Bladder microvascular endothelial cell (primary cell): ENCODE measurements around the gene LRRTM1. TPM values are rescaled to one million over a fixed set of nuclear protein-coding genes. Genes with fewer than 3 reads are reported as not detected.

ENCODE experiments used
- total RNA-seq: library from RNA; depleted of rRNA; stranded (reverse); fragments of >200 nt; gene quantifications from 2 replicates; pipeline ENCODE4 v1.2.3, GENCODE V29; 2014

The LRRTM1 gene, protein sequence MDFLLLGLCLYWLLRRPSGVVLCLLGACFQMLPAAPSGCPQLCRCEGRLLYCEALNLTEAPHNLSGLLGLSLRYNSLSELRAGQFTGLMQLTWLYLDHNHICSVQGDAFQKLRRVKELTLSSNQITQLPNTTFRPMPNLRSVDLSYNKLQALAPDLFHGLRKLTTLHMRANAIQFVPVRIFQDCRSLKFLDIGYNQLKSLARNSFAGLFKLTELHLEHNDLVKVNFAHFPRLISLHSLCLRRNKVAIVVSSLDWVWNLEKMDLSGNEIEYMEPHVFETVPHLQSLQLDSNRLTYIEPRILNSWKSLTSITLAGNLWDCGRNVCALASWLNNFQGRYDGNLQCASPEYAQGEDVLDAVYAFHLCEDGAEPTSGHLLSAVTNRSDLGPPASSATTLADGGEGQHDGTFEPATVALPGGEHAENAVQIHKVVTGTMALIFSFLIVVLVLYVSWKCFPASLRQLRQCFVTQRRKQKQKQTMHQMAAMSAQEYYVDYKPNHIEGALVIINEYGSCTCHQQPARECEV
- total RNA-seq: not detected in 2 replicates

GRCh38 chr2:80303909-80304837, at the start of gene LRRTM1:
TSS of gene LRRTM1 (minus strand) at chr2:80304752. CDS start at chr2:80303819, 933 bp downstream.

